Prostate gland (tissue), 2 donors: ENCODE data around the gene TTYH1.

ENCODE experiments used
- CTCF ChIP-seq, 4 experiments: fragments of 200-600 bp in 2 of 4; fragments of 450-650 bp in 2 of 4; sonication (generic) in 2 of 4; IDR thresholded peaks; 1 replicate in 3 of 4; 2 replicates in 1 of 4; pipeline ENCODE4 v1.5.1; 2016 to 2019; ENCODE audit warnings: antibody characterized with exemption in 4 of 4, mild to moderate bottlenecking in 2 of 4, moderate library complexity in 2 of 4
- POLR2A ChIP-seq: fragments of 450-650 bp; IDR thresholded peaks from one replicate; pipeline ENCODE4 v1.6.1; 2016; ENCODE audit warnings: antibody characterized with exemption, mild to moderate bottlenecking
- POLR2AphosphoS5 ChIP-seq: sonication (generic); formaldehyde crosslinking; IDR thresholded peaks from one replicate; pipeline ENCODE4 v1.6.1; 2017; ENCODE audit warnings: antibody characterized with exemption

- no peak for TF ChIP-seq CTCF (IDR thresholded peaks at IDR 0.05)
- TF ChIP-seq POLR2AphosphoS5, result no peak
- no peak for TF ChIP-seq POLR2A
Measured at GRCh38 chr19:54421169-54421516, 5.9 kb downstream of the TTYH1 start.
